ENCODE data around the gene SYN1. TPM values are rescaled to one million over a fixed set of nuclear protein-coding genes. Genes with fewer than 3 reads are reported as not detected.

SYN1 gene
- total RNA-seq, 3 donors from 2014 or later = 0.78 to 4.1 (median 1.6) TPM

GRCh38 chrX:47568656-47569295 lies 50.9 kb downstream of the SYN1 start:
- Histone ChIP-seq H3K9me3 (no peaks in the 10 kb centered on the region), H3K4me3 (no peak overlapping the region), H3K4me1 (ENCODE audit: low read depth) (no peaks in the 10 kb centered on the region), H3K36me3 (ENCODE audit: low read depth) (no peaks in the 10 kb centered on the region)
- DNase-seq (peak in 1 of 3 donors; percentile 49), ATAC-seq (no peak)
- intact Hi-C loops (cut with DNase I, micrococcal nuclease) = no loop called here
- no peak for TF ChIP-seq CTCF (IDR thresholded peaks at IDR 0.05)

- no peak for TF ChIP-seq CTCF (IDR thresholded peaks at IDR 0.05)
- Histone ChIP-seq H3K9me3 (no peaks in the 10 kb centered on the region), H3K4me3 (no peak overlapping the region), H3K36me3 (ENCODE audit: low read depth) (no peaks in the 10 kb centered on the region), H3K4me1 (ENCODE audit: low read depth) (peaks cover 6% of the 10 kb centered on the region)
- intact Hi-C loops (cut with DNase I, micrococcal nuclease) = no loop called here
- DNase-seq (no peak), ATAC-seq (no peak)
These were observed 52.8 kb downstream of the SYN1 start for GRCh38 chrX:47566841-47567240.

- intact Hi-C loops (cut with DNase I, micrococcal nuclease) = no loop called here
- Histone ChIP-seq H3K9me3 (no peaks in the 10 kb centered on the region), H3K4me3 (no peak overlapping the region), H3K4me1 (ENCODE audit: low read depth) (peaks cover 6% of the 10 kb centered on the region), H3K36me3 (ENCODE audit: low read depth) (no peaks in the 10 kb centered on the region)
- DNase-seq (no peak), ATAC-seq (no peak)
- TF ChIP-seq CTCF (IDR thresholded peaks at IDR 0.05) = no peak
These were observed 55.1 kb downstream of the SYN1 start for GRCh38 chrX:47564438-47565085.

GRCh38 chrX:47563801-47564315 lies 55.8 kb downstream of the SYN1 start:
- TF ChIP-seq CTCF (IDR thresholded peaks at IDR 0.05) = no peak
- ATAC-seq (no peak), DNase-seq (no peak)
- intact Hi-C loops (cut with DNase I, micrococcal nuclease) = no loop called here
- Histone ChIP-seq H3K4me1 (ENCODE audit: low read depth) (peaks cover 6% of the 10 kb centered on the region), H3K4me3 (no peak overlapping the region), H3K9me3 (no peaks in the 10 kb centered on the region), H3K36me3 (ENCODE audit: low read depth) (no peaks in the 10 kb centered on the region)

- peaks cover 6% of the 10 kb centered on the region for H3K4me1 ChIP-seq (ENCODE audit: low read depth)
- H3K4me3 ChIP-seq = no peak overlapping the region
- no peaks in the 10 kb centered on the region for H3K9me3 ChIP-seq
- ATAC-seq (no peak), DNase-seq (peak in 1 of 3 donors; percentile 41)
- intact Hi-C loops (cut with DNase I, micrococcal nuclease) = no loop called here
- H3K36me3 ChIP-seq (ENCODE audit: low read depth) = no peaks in the 10 kb centered on the region
- TF ChIP-seq CTCF (IDR thresholded peaks at IDR 0.05) = no peak
These were observed 56.9 kb downstream of the SYN1 start for GRCh38 chrX:47562615-47563243.

Measured in mucosa of descending colon (tissue), 3 donors.